DND-41 (cell line): ENCODE measurements around the gene TBC1D30.

ENCODE experiments used
- CTCF ChIP-seq: IDR thresholded peaks from 2 replicates; pipeline ENCODE4 v1.5.1; 2012; ENCODE audit warnings: borderline replicate concordance, low read length, moderate library complexity, mild to moderate bottlenecking; ENCODE audit not compliant: poor library complexity, severe bottlenecking; ENCODE audit errors: extremely low read depth
- EZH2 ChIP-seq: IDR thresholded peaks from 3 replicates; pipeline ENCODE4 v1.6.1; 2012; ENCODE audit warnings: borderline replicate concordance, low read depth, mild to moderate bottlenecking, moderate library complexity, low read length, inconsistent platforms; ENCODE audit not compliant: severe bottlenecking

DNA sequence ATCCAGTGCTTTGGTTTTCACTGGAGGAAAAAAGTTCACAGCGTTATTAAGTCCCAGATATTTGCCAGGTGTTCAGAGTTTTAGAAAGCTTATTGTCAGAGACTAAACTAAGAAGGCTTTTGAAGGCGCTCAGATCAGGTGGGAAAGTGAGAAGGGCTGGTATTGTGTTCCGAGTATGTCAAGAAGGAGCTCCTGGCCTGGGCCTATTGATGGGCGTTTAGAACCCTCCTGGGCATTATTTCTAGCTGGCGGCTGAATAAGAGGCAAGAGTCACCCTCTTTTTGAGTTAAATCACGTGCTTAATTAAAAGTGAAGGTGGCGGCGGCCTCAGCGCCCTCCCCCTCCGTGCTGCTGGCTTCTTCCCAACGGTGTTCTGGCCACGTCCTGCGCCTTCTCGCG lies 44.3 kb upstream of the TBC1D30 start:
- TF ChIP-seq CTCF (no peak), EZH2 (no peak)
